GM18511 (cell line): ENCODE results near the gene MRPL28.
"Not testable (repeated sequence)": the region's sequence is repeated elsewhere in the genome, so short reads cannot be mapped to it uniquely, and the experiment has no call there.

ENCODE experiments used
- ATAC-seq: cut with Tn5 transposase; IDR thresholded peaks from one replicate; pipeline ENCODE4 v1.9.1; 2021; ENCODE audit warnings: mild to moderate bottlenecking, moderate library complexity; ENCODE audit not compliant: unreplicated experiment

MRPL28 gene

DNA sequence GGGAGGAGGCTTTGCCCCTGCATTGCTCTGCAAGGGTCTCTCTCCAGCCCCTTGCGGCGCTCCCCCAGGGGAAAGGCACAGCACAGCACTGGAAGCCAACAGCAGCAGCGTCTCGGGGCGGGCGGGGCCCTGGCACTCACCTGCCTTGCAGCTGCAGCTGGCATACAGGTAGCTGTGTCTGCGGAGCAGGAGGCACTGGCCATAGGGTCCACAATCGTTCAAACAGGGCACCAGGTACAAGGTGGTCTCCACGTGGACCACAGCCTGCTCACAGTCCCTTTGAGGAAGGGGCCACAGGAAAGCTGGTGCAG is 4.2 kb upstream of the MRPL28 start:
- ATAC-seq = no peak

DNA sequence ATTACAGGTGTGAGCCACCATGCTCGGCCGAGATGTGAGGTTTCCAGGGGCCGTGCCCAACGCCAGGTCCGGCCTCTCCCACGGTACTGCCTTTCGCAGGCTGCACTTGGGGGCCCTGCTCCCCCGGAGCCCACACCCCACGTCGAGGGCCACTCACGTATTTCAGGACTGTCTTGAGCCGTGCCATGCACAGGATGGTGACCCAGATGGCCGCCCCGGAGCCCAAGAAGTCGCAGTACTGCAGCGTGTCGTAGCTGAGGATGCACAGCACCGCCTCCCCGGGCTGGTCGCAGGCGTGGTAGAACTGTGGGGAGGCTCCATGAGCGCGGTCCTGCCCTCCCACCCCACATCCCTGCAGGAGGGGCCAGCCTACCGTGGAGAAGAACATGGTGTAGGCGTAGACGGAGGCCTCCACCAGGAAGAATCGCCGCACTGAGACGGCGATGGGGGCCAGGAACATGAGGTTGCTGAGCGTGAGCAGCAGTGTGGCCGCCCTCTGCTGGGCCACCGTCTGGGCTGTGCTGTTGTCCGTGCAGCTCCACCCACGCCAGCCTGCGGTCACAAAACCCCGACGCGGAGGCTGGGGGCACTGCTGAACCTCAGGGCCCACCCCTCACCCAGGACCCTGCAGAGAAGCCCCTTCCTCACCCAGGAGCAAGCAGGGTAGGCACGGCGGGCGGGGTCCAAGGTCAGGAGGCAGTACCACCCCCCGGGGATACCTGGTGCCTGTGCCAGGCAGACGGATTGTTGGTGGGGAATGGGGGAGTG is 3.7 kb upstream of the MRPL28 start:
- no peak for ATAC-seq

DNA sequence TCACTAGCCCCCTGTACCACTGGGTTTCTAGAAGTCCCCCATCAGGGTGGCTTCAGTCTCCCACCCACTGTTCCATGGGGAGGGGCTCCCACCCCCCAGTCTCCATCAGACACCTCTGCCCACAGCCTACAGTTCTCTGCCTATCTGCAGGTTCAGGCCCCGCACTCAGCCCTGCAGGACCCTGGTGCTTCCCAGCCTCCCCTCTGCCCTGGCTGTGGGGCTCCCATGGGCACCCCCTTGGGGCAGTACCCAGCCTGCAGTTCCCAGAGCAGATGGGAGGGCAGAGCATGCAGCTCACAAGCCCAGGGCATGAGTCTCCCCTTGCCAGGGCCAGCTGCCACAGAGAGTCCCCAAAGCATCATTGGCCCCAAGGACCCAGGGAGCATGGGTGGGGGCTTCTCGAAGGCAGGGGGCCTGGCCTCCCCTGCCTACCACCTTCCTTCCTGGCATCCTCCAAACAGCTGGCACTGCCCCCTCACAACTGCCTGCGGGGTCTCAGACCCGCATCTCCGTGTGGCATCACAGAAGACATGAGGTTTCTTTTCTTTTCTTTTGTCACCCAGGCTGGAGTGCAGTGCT is 2.8 kb upstream of the MRPL28 start:
- no peak for ATAC-seq

DNA sequence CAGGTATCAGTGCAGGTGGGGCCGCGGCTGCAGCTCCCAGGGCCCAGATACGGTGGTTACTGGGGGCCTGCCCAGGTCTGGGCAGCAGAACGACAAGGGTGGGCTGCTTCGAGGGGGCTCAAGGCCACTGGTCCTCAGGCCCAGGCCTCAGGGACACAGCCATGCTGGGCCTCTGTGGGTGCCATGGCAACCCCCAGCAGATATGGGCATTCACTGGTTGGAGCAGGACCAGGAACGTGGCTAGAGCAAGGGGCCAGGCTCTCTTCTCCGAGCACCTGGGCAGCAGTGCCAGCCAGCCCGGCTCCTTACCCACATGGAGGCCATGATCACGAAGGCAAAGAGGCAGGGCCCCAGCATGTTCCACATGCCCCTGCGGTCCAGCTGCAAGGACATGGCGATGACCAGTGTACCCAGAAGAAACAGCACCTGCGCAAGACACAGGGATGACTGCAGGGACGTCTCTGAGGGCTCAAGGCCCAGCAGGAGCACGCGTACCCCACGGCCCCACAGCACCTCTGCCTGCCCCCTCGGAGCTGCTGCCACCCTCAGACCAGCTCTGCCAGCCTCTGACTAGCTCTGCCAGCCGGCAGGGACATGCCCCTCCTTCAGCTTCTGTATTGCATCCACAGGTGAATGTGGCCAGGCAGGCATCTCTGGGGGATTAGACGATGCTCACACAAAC is 2.1 kb upstream of the MRPL28 start:
- no peak for ATAC-seq

DNA sequence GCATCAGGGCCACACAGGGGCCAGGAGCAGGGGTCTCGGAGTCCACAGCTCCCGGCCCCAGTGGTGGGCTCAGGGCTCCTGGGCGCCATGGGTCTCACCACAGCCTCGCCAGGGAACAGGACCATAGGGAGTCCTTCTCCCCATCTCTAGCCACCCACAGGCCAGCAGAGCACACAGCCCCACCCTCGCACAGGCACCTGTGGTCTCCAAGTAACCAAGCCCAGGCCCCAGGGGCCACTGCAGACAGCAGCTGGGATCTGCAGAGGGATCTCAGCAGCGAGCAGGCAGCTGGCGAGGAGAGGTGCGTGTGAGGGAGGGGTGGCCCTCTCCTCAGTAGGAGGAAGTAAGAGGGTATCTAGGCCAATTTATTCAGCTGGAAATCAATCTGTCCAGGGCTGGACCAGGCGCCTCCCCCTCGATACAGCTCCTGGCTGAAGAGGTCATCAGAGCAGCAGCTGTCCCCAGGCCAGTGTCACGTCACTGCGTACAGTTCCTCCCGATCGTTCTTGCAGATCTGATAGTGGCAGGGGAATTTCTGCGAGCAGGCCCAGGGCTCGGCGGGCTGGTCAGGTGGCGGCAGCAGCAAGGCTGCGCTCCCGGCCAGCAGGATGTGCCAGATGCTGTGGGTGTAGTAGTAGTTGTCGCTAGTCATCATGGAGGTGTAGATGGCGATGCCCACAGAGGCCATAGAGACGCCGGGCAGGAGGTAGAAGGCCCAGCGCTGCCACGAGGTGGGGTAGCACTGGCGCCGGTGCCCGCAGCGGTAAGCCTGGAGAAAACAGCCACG is 1.4 kb upstream of the MRPL28 start:
- no peak for ATAC-seq

DNA sequence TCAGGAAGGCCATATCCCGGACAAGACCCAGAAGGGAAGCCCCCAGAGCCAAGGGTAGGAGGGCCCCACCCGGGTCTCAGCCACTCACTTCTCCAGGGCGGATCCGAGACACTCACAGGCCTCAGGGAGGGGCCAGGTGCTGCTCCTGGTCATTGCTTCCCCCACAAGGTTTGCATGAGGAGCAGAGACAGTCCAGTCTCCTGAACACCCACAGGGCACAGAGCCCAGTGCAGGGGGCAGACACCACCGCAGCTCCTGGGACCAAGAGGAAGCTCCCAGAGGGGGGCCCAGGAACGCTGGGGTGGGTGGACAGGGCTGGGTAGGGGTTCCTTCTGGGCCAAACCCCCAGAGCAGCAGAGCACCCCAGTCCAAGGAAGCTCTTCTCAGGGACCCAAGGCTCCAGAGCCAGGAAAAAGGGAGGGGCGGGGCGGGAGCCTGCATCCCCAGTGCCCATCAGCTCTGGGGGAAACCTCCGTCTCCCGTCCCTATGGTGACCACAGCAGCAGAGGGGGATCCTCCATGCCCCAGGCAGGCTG is 709 bp upstream of the MRPL28 start:
- no peak for ATAC-seq

DNA sequence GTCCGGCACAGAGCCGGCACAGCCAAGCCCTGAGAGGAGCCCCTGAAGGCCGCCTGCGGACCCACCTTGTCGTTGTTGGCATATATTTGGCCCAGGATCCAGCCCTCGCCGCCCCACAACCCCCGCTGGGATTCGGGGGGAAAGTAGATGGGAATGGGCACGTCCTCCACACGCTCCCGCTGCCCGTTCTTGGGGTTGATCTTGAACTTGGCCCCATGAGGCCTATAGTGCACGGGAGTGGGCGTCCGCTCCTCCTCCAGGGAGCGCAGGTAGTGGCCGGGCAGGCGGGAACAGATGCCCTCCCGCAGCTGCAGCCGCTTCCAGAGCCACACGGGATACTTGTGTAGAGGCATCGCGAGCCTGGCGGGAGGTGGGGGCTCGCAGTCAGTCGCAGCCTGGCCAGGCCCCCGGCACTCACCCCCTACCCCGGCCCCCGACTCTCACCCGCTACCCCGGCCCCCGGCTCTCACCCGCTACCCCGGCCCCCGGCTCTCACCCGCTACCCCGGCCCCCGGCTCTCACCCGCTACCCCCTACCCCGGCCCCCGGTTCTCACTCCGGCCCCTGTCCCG is 387 bp downstream of the MRPL28 start:
- ATAC-seq = no peak

DNA sequence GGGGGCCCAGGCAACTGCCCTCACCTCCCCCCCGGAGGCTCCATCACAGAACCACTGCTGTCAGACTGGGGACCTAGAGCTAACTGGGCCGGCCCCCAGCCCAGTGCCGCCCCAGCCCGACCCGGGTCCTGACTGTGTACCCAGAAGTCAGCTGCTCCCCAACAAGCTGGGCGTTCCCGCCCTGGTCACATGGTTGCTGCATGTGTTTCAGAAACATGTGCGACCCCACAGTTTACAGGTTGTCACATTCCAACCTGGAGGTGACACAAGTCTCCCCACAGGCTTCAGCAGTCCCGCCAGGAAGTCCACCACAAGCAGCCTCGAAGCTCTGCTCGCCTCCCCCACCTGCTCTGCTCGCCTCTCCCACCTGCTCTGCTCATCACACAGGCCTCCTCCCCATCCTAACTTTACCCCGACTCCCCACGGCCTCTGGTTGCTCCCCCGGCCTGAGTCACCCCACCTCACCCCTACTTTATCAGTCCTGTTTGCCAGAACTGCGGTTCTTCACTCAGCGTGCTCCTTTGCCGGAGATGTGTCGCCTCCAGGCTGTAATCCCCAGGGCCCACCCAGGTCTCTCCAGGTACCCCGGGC is 968 bp downstream of the MRPL28 start:
- ATAC-seq = no peak

DNA sequence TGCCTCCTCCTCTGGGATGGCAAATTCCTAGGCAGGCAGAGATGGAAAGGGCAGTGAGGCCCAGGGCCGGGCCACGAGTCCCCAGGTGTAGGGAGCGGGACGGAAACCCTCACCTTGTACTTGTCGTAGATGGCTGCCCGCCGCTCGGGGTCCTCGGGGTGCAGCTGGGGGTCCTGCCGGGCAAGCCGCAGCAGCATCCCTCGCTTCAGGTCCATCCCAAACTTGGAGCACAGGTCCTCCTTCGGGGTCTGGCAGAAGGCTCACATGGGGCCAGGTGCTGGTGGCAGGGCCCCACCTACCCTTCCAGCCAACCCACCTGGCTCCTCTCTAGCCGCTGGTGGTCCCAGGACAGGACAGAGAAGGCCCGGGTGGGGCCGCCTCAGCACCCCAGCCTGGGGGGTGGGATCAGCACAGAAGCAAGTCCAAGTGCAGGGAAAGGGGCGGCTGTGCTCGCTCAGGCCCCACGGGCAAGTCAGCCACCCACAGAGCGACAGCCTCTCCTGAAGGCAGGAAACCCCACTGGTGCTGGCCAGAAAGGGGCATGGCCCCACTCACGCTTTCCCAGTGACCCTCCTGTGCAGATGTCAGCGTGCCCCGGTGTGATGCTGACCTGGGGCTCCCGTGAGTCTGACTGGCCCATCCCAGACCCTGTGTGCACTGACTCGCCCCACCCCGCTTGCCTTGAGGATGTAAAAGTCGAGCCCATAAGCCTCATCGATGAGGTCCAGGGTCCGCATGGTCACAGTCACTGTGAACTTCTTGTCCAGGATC is 1.8 kb downstream of the MRPL28 start:
- ATAC-seq = no peak

DNA sequence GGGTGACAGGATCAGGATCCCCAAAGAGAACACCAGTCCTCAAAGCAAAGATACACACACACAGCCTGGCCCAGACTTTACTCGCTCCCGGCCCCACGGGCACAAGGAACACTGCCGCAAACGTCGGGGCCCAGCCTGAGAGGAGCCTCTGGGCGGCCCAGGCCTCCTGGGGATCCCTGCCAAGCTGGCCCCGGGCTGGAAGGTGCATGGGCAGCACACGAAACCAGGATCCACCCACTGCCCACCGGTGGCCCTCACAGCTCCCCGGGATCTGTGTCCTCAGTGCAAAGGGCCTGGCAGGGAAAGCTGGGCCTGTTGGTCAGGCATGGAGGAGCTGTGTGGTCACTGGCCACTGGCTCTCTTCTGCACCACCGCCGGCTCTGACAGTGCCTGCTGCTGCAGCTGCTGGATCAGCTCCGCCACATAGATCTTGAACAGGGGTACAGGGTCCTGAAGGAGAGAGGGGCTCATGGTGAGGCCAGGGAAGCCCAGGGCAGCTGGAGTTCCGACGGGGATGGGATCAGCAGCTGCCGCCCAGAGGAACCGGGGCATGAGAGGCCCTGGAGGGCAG is 2.9 kb downstream of the MRPL28 start:
- ATAC-seq = no peak

DNA sequence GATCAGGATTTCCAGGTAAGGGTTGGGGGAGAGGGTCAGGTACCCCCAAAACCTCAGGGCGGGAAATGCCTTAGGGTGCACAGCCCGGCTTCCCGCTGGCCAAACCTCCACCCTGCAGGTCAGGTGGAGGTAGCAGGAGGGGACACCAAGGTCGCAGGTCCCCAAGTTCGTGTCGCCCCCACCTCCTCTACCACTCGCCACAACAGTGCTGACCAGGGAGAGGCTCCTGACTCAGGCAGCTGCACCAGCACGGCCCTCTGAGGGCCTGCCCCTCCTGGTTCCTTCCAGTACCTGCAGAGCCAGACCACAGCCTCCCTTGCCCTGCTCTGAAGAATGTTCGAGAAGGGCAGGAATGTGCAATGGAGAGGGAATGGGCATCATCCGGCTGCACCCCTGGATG is 3.9 kb downstream of the MRPL28 start:
- no peak for ATAC-seq

DNA sequence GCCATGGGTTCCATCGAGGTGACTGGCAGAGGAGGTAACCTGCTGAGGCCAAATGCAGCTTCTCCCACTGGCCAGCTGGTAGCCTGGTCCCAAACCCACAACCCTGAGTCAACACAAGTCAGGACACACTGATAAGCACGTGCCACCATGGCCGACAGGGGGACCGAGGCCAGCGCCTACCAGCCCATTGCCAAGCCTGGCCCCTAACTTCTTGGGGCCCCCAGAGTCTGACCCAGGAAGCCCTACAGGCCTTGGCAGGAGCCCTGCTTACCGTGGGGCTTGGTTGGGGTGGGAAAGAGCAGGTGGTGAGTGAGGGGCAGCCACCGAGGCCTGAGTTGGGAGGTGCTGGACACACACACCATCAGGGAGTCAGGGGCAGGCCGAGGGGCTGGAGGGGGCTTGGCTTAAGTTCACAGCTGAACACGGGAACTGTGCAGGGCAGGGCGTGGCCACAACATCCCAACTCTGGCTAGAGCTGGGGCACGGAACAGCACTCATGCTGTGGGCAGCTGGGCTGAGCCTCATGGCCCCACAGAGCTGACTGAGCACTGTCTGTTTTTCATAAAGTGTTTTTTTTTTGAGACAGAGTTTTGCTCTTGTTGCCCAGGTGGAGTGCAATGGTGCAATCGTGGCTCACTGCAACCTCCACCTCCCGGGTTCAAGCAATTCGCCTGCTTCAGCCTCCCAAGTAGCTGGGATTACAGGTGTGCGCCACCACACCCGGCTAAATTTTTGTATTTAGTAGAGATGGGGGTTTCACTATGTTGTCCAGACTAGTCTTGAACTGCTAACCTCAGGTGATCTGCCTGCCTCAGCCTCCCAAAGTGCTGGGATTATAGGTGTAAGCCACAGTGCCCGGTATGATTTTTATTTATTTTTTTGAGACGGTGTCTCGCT is 5.5 kb downstream of the MRPL28 start:
- no peak for ATAC-seq

DNA sequence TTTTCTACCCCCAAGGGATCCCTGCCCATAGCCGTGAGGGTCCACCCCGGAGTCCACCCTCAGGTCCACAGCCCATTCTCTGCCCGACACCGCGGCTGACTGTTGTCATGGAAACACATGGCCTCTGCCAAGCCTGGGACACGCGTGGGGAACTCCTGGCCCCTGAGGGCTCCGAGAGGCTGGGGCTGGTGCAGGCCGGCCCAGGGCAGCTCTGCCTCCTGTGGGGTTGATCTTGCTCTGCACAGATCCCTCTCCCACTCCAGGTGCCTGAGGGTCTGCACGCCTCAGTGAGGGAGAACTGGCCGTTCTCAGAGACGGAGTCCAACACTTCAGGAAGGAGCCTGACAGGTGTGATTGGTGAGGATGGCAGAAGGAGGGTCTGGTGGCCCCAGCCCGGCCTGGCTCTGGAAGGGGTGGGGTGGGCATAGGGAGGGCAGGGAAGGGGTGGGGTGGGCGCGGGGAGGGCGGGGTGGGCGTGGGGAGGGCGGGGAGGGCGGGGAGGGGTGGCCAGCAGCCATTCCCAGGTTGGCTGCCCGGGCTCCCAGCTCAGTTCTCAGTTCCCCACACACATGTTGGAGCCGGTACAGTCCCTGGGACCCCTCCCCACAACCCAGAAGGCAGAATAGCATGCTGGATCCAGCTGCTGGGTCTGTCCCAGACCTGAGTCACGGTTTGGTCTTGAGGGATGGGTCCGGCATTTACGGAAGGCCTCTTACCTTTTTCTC is 6.4 kb downstream of the MRPL28 start:
- no peak for ATAC-seq

DNA sequence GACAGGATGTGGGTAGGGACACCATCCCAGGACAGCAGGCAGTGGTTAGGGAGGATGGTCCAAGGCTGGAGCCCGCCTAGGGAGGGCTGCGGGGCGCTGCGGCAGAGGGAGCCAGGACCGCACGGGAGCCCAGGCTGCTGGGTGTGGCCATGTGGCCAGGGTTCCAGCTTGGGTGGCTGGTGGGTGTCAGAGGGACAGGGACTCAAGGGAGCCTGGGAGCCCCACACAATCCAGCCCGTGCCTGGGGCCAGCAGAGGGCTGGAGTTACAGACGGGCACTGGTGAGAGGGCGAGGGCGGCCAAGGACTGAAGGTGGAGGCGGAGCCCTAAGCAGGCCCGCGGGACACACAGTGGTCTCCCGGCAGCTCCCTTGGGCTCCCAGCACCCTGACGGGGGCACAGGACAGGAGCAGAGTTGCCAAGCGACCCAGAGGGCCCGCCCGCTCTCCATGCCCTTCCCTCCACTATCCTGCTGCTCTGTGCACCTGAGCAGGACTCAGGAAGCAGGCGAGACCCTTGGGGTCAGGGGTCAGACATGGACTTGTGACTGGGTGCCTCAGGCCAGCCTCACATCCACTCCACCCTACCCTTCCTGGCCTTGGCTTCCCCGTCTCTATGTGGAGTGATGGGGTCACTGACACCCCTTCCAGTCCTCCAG is 7.1 kb downstream of the MRPL28 start:
- ATAC-seq = no peak

DNA sequence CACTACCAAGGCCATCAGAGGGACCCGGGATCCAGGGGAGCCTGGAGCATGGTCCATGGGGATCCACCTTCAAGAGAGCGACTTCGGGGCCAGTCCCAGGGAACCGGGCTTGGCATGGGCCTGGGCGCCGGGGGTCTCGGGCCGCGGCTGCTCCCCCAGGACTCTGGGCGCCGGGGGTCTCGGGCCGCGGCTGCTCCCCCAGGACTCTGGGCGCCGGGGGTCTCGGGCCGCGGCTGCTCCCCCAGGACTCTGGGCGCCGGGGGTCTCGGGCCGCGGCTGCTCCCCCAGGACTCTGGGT is 7.7 kb downstream of the MRPL28 start:
- ATAC-seq = not testable (repeated sequence)

DNA sequence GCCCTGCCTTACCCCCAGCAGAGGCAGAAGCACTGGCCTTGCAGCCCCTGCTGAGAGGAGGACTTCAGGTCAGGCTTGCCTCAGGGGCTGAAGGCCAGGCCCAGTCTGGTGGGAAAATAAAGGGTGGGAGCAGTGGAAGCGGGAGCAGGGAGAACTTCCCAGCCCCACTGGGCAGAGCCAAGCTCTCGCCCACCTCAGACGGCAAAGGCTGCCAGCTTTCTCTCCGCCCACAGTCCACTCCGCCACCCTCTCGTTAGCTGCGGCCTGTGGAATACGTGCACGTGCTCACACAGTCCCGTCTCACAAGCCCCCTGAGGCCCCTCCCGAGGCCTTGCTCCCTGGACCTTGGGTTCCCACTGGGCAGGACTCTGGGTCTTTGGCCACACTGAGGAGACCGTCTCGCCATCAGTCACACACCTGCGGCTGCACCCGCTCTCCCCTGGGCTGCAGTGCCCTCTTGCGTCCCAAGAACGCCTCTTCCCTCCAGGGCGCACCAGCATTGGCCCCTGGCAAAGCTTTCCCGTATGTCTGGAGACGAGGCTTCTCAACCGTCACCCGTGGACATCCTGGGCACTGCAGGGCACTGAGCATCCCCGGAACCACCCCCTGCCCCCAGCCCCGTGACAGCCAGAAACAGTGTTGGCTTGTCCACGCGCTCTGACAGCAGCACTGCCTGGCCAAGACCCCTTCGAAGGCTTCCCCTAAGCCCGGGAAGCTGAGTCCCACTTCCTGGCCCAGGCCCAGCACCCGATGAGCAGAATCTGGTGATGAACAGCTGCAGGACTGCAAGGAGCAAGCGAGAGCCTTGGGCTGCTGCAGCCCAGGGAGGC is 8.3 kb downstream of the MRPL28 start:
- no peak for ATAC-seq
